Measurements from ENCODE around the gene NAP1L4. TPM values are rescaled to one million over a fixed set of nuclear protein-coding genes. Genes with fewer than 3 reads are reported as not detected.

NAP1L4 gene
- polyA plus RNA-seq, 1 donor from 2014 or later = 199 TPM

- Histone ChIP-seq H3K9me3 (ENCODE audit: low read length) (no peaks in the 10 kb centered on the region), H3K27me3 (ENCODE audit: insufficient read depth, low read depth, low read length) (peaks cover 54% of the 10 kb centered on the region), H3K4me2 (ENCODE audit: low read length) (no peak within 1 kb of the TSS), H3K79me2 (replicated peaks; ENCODE audit: insufficient read depth, low read length) (no peaks in the 10 kb centered on the region), H3F3A (ENCODE audit: insufficient read depth, low read length, poor library complexity, severe bottlenecking) (no peaks in the 10 kb centered on the region), H3K4me3 (ENCODE audit: low read length) (peak within 1 kb of the TSS; percentile 69), H3K9me2 (ENCODE audit: insufficient read depth, low read length) (no peaks in the 10 kb centered on the region), H2AFZ (ENCODE audit: low read depth, low read length) (peak within 1 kb of the TSS; percentile 40), H3K36me3 (ENCODE audit: insufficient read depth, low read length) (no peaks in the 10 kb centered on the region), H4K20me1 (ENCODE audit: insufficient read depth) (no peaks in the 10 kb centered on the region), H3K27ac (ENCODE audit: low read length) (no peak within 1 kb of the TSS), H3K9ac (ENCODE audit: low read length) (peak within 1 kb of the TSS; percentile 44)
- TF ChIP-seq CTCF (IDR thresholded peaks at IDR 0.05; ENCODE audit: poor library complexity, severe bottlenecking) (peak; percentile 42), EP300 (conservative IDR thresholded peaks at IDR 0.05; ENCODE audit: poor library complexity, severe bottlenecking) (no peak), SMC3 (conservative IDR thresholded peaks at IDR 0.05; ENCODE audit: poor library complexity) (no peak), RAD21 (conservative IDR thresholded peaks at IDR 0.05) (no peak), REST (IDR thresholded peaks at IDR 0.05; ENCODE audit: borderline replicate concordance) (no peak), TAF1 (IDR thresholded peaks at IDR 0.05; ENCODE audit: low read depth) (no peak), EZH2 (IDR thresholded peaks at IDR 0.05; ENCODE audit: borderline replicate concordance, insufficient read depth, low read length, poor library complexity, severe bottlenecking) (no peak), POLR2AphosphoS5 (IDR thresholded peaks at IDR 0.05) (no peak), MXI1 (conservative IDR thresholded peaks at IDR 0.05; ENCODE audit: poor library complexity, severe bottlenecking) (peak; percentile 34)
These were observed 63.3 kb downstream of the NAP1L4 start, which contains the start of gene PHLDA2 for GRCh38 chr11:2928605-2929530. PHLDA2 (minus strand) TSS chr11:2929420; CDS start chr11:2929364, 56 bp downstream.

GRCh38 chr11:2927851-2928604, 64.1 kb downstream of the NAP1L4 start:
- no peaks in the 10 kb centered on the region for H3K36me3 ChIP-seq (ENCODE audit: insufficient read depth, low read length)
- H3K79me2 ChIP-seq (replicated peaks; ENCODE audit: insufficient read depth, low read length) = no peaks in the 10 kb centered on the region
- H2AFZ ChIP-seq (ENCODE audit: low read depth, low read length) = no peak overlapping the region
- H3K27ac ChIP-seq (ENCODE audit: low read length) = no peak overlapping the region
- no peaks in the 10 kb centered on the region for H3K9me2 ChIP-seq (ENCODE audit: insufficient read depth, low read length)
- no peaks in the 10 kb centered on the region for H4K20me1 ChIP-seq (ENCODE audit: insufficient read depth)
- peak overlapping the region; percentile 69 for H3K4me3 ChIP-seq (ENCODE audit: low read length)
- no peak overlapping the region for H3K4me2 ChIP-seq (ENCODE audit: low read length)
- H3K27me3 ChIP-seq (ENCODE audit: insufficient read depth, low read depth, low read length) = peaks cover 54% of the 10 kb centered on the region
- no peaks in the 10 kb centered on the region for H3K9me3 ChIP-seq (ENCODE audit: low read length)
- no peaks in the 10 kb centered on the region for H3F3A ChIP-seq (ENCODE audit: insufficient read depth, low read length, poor library complexity, severe bottlenecking)
- no peak overlapping the region for H3K9ac ChIP-seq (ENCODE audit: low read length)
- TF ChIP-seq MXI1 (conservative IDR thresholded peaks at IDR 0.05; ENCODE audit: poor library complexity, severe bottlenecking) = no peak
- no peak for TF ChIP-seq CTCF (IDR thresholded peaks at IDR 0.05; ENCODE audit: poor library complexity, severe bottlenecking)
- TF ChIP-seq EP300 (conservative IDR thresholded peaks at IDR 0.05; ENCODE audit: poor library complexity, severe bottlenecking) = no peak
- TF ChIP-seq SMC3 (conservative IDR thresholded peaks at IDR 0.05; ENCODE audit: poor library complexity) = no peak
- no peak for TF ChIP-seq RAD21 (conservative IDR thresholded peaks at IDR 0.05)
- no peak for TF ChIP-seq POLR2AphosphoS5 (IDR thresholded peaks at IDR 0.05)
- no peak for TF ChIP-seq TAF1 (IDR thresholded peaks at IDR 0.05; ENCODE audit: low read depth)

Measured in neural cell (in vitro differentiated cells).